HG03175 (cell line): ENCODE data around the gene RNF19B.

Experiments used
- ATAC-seq: cut with Tn5 transposase; IDR thresholded peaks from one replicate; pipeline ENCODE4 v1.9.1; 2021; ENCODE audit warnings: mild to moderate bottlenecking, moderate library complexity; ENCODE audit not compliant: unreplicated experiment

Gene RNF19B

DNA sequence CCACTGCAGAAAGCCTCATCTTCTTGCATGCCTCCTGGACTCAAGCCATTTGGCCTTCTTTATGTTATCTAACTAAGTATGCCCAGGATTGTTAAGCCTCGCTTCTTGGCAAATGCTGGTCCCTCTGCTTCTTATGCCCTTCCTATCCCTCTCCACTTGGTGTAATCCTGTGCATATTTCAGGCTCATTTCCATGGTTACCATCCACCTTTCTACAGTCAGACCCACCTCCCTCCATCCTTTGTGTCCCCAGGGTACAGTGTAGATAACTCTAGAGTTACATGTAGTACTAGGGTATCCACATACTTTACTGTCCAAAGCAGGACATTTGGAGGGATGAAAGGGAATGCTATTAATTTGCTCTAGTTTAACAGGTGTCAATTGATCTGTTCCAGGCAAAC lies 6.5 kb upstream of the RNF19B start:
- ATAC-seq, result no peak

GRCh38 chr1:32969566-32969965 lies 5.0 kb upstream of the RNF19B start:
- no peak for ATAC-seq

- ATAC-seq, result no peak
These were observed 3.4 kb upstream of the RNF19B start for GRCh38 chr1:32967888-32968568.

DNA sequence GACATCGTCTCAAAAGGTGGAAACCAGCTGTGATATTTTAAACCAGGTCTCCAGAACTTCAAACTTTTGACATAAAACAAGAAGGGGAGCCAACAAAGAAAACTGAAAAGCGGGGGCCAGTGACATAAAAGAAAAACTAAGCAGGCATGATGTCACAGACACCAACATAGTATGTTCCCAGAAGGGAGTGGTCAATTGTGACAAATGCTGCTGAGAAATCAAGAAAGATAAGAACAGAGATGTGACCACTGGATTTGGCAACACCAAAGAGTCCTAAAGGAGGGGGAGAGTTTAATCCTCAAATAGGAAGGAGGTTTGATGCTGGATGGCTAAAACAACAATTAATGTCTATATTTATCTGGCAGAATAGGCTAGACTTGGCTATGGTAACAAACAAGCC lies 2.3 kb upstream of the RNF19B start:
- no peak for ATAC-seq

GRCh38 chr1:32965251-32965747 lies 690 bp upstream of the RNF19B start:
- ATAC-seq, result no peak

DNA sequence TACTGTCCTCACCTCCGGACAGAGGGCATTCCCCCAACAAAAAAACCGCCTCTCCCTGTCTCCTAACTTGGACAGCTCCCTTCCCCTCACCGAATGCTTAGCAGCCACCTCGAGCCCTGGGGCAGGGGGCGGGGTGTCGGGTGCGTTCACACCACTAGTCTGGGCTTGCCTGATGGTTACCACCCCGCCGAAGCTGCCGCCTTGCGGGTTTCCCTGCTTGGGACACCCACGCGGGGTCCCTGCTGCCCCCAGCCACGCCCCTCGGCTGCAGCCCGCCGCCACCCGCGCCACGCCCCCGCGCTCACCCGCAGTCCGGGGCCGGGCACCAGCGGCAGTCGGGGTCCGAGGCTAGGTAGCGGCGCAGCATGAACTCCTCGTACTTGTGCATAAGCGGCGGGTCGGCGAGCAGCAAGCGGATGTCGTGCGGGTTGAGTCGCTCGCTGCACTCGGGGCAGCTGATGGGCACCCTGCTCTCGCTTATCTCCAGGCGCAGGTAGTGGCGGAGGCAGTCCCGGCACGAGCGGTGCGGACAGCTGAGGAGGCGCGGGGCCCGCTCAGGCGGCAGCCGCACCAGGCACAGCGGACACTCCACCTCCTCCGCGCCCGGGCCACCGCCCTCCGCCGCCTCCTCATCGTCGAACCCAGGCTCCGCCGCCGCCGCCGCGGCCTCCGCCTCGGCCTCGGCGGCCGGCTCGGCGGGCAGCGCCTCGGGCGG lies 706 bp downstream of the RNF19B start:
- ATAC-seq, result peak; percentile 21

DNA sequence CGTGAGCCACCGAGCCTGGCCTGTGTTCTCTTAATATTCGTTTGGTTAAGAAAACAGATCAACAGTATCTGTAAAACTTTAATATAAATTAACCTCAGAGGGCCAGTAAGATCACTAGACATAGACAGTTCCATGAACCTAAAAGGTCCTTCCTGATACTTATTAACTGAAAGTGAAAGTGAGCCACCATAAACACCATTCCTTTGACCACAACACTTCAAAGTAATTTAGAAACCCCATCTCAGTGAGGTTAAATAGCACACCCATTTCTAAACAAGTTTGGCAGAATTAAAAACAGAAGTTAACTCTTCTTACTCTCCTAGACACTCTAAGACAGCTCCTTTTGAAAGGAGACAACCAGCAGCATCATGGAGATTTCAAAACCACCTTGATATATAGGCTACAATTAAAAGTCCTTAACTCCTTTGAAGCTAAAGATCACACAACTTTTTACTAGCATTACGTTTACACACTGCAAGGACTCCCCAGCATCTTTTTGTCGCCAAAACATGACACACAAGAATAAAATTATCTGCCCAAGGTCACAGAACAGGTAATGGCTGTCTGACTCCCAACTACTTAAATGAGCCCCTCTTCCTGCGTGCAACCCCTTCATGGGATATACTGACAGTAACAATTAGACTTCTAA lies 2.2 kb downstream of the RNF19B start:
- ATAC-seq, result no peak

GRCh38 chr1:32960819-32961355 lies 3.7 kb downstream of the RNF19B start:
- ATAC-seq, result no peak

- ATAC-seq, result no peak
These were observed 4.3 kb downstream of the RNF19B start for GRCh38 chr1:32960342-32960741.

- ATAC-seq, result no peak
These were observed 5.8 kb downstream of the RNF19B start for GRCh38 chr1:32958827-32959226.

GRCh38 chr1:32957017-32957416 lies 7.6 kb downstream of the RNF19B start:
- no peak for ATAC-seq

DNA sequence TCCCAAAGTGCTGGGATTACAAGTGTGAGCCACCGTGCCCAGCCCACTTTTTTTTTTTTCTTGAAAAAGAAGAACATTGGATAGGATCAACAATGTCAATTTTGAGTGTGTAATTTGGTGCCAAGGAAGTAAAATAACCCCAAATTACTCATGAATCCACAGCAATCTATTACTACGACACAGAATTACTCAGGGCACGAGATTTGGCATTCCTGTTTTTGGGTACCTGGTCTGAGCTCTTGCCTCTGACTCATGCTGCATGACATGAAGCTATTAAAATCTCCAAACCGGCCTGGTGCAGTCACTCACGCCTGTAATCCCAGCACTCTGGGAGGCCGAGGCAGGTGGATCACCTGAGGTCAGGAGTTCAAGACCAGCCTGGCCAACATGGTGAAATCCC lies 10.4 kb downstream of the RNF19B start:
- no peak for ATAC-seq

DNA sequence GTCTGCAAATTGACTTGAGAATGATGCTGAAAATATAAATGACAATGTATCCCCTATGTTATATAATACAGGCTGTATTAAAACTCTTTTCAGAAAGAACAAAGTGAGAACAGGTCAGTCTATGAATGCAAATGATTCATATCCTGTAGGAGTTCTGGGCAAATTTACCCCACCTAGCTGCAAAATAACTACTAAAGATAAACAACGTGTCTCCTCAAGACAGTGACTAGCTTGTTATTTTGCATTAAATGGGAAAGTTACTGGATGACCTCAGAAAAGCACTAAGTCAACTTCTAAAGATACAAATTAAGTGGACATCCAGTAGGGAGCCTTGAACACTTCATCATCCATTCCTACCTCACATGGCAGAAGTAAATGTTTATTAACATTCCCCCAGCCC lies 11.1 kb downstream of the RNF19B start:
- ATAC-seq, result no peak

- ATAC-seq, result no peak
These were observed 15.1 kb downstream of the RNF19B start for GRCh38 chr1:32949519-32949918.

DNA sequence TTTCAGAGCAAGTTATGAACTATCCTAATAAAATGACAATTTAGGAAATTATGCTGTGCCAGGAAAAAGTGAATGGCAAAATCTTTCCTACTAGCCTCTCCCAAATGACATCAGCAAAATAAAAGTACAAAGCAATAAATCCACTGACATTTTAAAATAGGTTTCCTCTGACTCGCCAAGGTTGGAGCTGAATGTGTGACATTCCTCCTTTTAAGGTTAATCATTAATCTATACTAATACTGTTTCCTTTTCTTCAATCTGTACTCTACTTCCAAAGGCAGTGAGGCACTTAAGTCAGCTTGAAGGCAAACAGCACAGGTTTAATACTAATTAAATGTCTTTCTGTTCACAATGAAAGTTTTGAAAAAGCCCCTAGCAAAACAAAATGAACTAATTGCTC lies 15.7 kb downstream of the RNF19B start:
- no peak for ATAC-seq

- no peak for ATAC-seq
These were observed 16.3 kb downstream of the RNF19B start for GRCh38 chr1:32948390-32948722.

DNA sequence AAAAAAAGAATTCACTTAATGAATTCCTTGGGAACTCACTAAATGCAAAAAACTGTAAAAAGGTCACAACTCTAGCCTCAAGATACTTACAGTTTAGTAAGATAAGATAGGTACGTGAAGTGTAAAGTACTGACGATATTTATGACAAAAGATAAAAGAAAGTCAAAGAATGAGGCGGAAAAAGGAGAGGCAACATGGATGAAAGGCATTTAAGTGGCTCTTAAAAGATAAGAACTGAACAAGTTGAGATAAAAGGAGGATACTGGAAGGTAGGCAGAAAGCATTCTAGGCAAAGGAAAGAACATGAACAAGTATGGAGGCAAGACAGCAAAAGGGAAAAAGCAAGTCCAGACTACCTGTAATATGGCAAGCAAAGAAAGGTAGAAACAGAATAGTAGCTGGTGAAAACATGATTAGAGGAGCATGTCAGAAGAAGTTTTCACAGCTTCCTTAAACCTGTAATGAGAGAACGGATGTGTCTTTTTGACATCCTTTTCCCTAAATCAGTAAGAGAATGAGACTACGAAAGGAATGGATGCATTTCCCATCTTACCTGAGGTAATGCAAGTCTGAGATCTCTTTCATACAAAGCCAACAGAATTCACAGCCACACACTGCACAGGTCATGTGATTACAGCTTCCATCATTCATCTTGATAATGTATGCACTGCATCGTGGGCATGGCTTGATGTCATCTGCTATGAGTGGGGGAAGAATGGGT lies 16.8 kb downstream of the RNF19B start:
- ATAC-seq, result no peak

DNA sequence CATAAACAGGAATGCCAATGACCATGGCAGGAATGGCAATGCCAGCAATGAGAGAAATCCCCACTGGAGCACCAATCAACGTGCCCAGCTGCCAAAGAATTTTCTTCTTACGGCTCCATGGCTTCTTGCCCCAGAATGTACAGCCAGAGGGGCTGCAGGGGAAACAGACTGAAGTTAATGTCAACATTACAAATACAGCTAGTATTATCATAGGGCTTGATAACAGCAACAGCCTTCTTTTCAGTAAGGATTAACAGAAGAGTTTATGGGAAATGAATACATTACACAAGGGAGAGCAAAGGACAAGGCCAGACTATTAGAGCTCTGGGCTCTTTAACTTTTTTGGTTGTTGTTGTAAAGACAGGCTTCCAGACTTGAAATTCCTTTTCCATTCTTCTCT lies 18.2 kb downstream of the RNF19B start:
- ATAC-seq, result no peak

DNA sequence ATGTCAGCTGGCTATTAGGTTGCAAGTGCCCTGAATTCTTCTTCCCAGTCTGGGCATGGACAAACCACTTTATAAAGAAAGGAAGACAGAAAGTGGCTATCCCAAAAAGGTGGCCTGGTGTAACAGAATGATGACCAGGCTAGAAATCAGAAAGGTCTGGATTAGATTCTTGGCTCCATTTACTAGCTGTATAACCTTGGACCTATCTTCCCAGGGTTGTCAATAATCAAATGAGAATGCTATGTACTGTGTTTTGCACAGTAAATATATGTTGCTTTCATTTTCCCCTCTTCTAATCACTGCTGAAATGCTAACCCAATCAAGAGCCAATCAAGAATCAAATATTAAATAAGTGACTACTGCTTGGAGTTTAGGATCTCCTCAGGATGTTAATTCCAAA lies 20.4 kb downstream of the RNF19B start:
- no peak for ATAC-seq

- ATAC-seq, result no peak
These were observed 24.8 kb downstream of the RNF19B start for GRCh38 chr1:32939655-32940371.

- no peak for ATAC-seq
These were observed 27.5 kb downstream of the RNF19B start for GRCh38 chr1:32937061-32937460.
